ENCODE data around the gene LSS. TPM values are rescaled to one million over a fixed set of nuclear protein-coding genes. Genes with fewer than 3 reads are reported as not detected.

The LSS gene
- total RNA-seq, 1 experiment from 2014 or later, result 101 TPM

- ATAC-seq, result no peak
- ChIA-PET CTCF (no interaction called here), POLR2A (no interaction called here)
- Mint-ChIP-seq H3K36me3 (peaks cover 76% of the 10 kb centered on the region), H3K27me3 (ENCODE audit: low read depth) (no peaks in the 10 kb centered on the region), H3K27ac (no peak overlapping the region), H3K9me3 (no peaks in the 10 kb centered on the region), H3K4me1 (no peaks in the 10 kb centered on the region), H3K4me3 (no peak overlapping the region)
- TF ChIP-seq ZNF396 (CRISPR knock-in tag; IDR thresholded peaks at IDR 0.05; ENCODE audit: borderline replicate concordance) (no peak), GRHL2 (CRISPR knock-in tag; IDR thresholded peaks at IDR 0.05; ENCODE audit: insufficient replicate concordance, severe bottlenecking) (no peak), ZNF138 (CRISPR knock-in tag; conservative IDR thresholded peaks at IDR 0.05) (no peak), SOX15 (CRISPR knock-in tag; IDR thresholded peaks at IDR 0.05) (no peak), ZNF263 (CRISPR knock-in tag; IDR thresholded peaks at IDR 0.05; ENCODE audit: low read depth) (no peak), EMX1 (CRISPR knock-in tag; IDR thresholded peaks at IDR 0.05) (no peak), STAT6 (CRISPR knock-in tag; conservative IDR thresholded peaks at IDR 0.05; ENCODE audit: low read depth) (no peak), TEAD1 (CRISPR knock-in tag; IDR thresholded peaks at IDR 0.05) (no peak), TP53 (CRISPR knock-in tag; IDR thresholded peaks at IDR 0.05) (no peak), FOXP1 (CRISPR knock-in tag; IDR thresholded peaks at IDR 0.05; ENCODE audit: borderline replicate concordance) (no peak), ZBTB43 (CRISPR knock-in tag; IDR thresholded peaks at IDR 0.05) (no peak)
- no peak for DNase-seq (ENCODE audit: low spot score)
Measured at GRCh38 chr21:46255166-46255565, 26.6 kb upstream of the LSS start.

GRCh38 chr21:46254208-46254975 lies 25.8 kb upstream of the LSS start:
- CTCF ChIA-PET, result interaction anchor here (1.2 to 1.3 kb wide), 2 partner anchors 11 to 111 kb away, joined by 3 read pairs; no protein-coding TSS in a partner anchor
- H3K9me3 Mint-ChIP-seq, result no peaks in the 10 kb centered on the region
- DNase-seq (ENCODE audit: low spot score), result no peak
- H3K4me1 Mint-ChIP-seq, result no peaks in the 10 kb centered on the region
- POLR2A ChIA-PET, result no interaction called here
- H3K4me3 Mint-ChIP-seq, result no peak overlapping the region
- peaks cover 83% of the 10 kb centered on the region for H3K36me3 Mint-ChIP-seq
- TF ChIP-seq ZNF263 (CRISPR knock-in tag; IDR thresholded peaks at IDR 0.05; ENCODE audit: low read depth), result no peak
- no peak for TF ChIP-seq NFYB (CRISPR knock-in tag; conservative IDR thresholded peaks at IDR 0.05; ENCODE audit: low read depth)
- TF ChIP-seq NR2C2 (CRISPR knock-in tag; IDR thresholded peaks at IDR 0.05), result no peak
- TF ChIP-seq CDX4 (CRISPR knock-in tag; IDR thresholded peaks at IDR 0.05; ENCODE audit: borderline replicate concordance), result no peak
- TF ChIP-seq ESRRA (CRISPR knock-in tag; IDR thresholded peaks at IDR 0.05; ENCODE audit: borderline replicate concordance), result no peak
- TF ChIP-seq SOX15 (CRISPR knock-in tag; IDR thresholded peaks at IDR 0.05), result no peak
- no peak for TF ChIP-seq ZSCAN18 (CRISPR knock-in tag; IDR thresholded peaks at IDR 0.05)
- no peak for TF ChIP-seq RELA (CRISPR knock-in tag; IDR thresholded peaks at IDR 0.05; ENCODE audit: borderline replicate concordance)
- TF ChIP-seq MAX (CRISPR knock-in tag; IDR thresholded peaks at IDR 0.05), result no peak
- TF ChIP-seq CREM (CRISPR knock-in tag; IDR thresholded peaks at IDR 0.05), result no peak
- no peak for TF ChIP-seq SMAD3 (CRISPR knock-in tag; IDR thresholded peaks at IDR 0.05; ENCODE audit: borderline replicate concordance)
- no peak for TF ChIP-seq ZNF121 (CRISPR knock-in tag; IDR thresholded peaks at IDR 0.05)
- no peak for TF ChIP-seq GABPB1 (CRISPR knock-in tag; IDR thresholded peaks at IDR 0.05)
- H3K27ac Mint-ChIP-seq, result no peak overlapping the region
- ATAC-seq, result no peak
- no peaks in the 10 kb centered on the region for H3K27me3 Mint-ChIP-seq (ENCODE audit: low read depth)

All from WTC11 (cell line).